ENCODE results near the gene GORASP1. TPM values are rescaled to one million over a fixed set of nuclear protein-coding genes. Genes with fewer than 3 reads are reported as not detected.

Gene GORASP1
- total and polyA plus RNA-seq, 2 of the 8 experiments (the other 6 are each of a cell fraction or from before 2014, with no cell fraction given) = 33.4 to 33.5 TPM

DNA sequence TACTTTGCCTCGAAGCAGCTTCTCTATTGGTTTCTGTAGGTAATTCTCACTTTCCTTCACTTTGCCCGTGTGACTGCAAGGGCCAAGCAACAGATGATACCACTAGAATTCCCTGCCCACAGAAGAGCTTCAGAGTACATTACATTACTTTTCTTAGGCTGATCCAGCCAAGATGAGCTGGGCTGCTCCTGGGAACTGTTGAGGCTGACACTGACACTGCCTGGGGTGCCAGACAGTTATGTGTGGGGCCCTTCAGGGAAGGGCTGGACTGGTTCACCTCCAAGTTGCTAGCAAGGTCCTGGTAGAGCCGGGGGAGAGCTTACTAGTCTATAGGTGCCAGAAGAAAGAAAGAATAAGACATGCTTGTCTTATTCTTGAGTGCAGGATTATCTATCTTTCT, 19.0 kb downstream of the GORASP1 start:
- no peak overlapping the region for H3K4me3 ChIP-seq (ENCODE audit: extremely low read depth in 1 of 4, insufficient read depth in 2 of 4, low read depth in 3 of 4, low read length in 4 of 4)
- H2BK15ac ChIP-seq (ENCODE audit: low read length) = no peak overlapping the region
- H4K5ac ChIP-seq (ENCODE audit: insufficient read length, low read depth, low read length) = no peak overlapping the region
- H2AK5ac ChIP-seq (ENCODE audit: low read depth, low read length) = no peak overlapping the region
- 90% methylated on average over 3 of the region's 3 CpGs; no CpG with 5 or more reads in 1 of the 2 experiments for WGBS, 2 experiments (ENCODE audit: extremely low coverage in 1 of 2, insufficient coverage in 1 of 2, insufficient read length in 1 of 2, insufficient replicate concordance in 2 of 2, low coverage in 1 of 2, low lambda C conversion rate in 2 of 2, missing lambda C conversion rate in 1 of 2)
- H3K23me2 ChIP-seq (ENCODE audit: low read depth, low read length) = no peaks in the 10 kb centered on the region; the same call in 1 of the 2 replicates
- H3K27me3 ChIP-seq (replicated peaks in 1 of 4; ENCODE audit: control insufficient read depth in 3 of 4, extremely low read depth in 1 of 4, insufficient read depth in 3 of 4, low read length in 3 of 4) = no peaks in the 10 kb centered on the region
- no peaks in the 10 kb centered on the region for H3K9me3 ChIP-seq (ENCODE audit: insufficient read depth in 2 of 2, low read depth in 1 of 2, low read length in 1 of 2)
- no peak overlapping the region for H2BK5ac ChIP-seq (ENCODE audit: low read depth, low read length)
- TF ChIP-seq POLR2AphosphoS5 (IDR thresholded peaks at IDR 0.05; ENCODE audit: low read depth, low read length) (no peak), CREB1 (IDR thresholded peaks at IDR 0.05) (no peak)
- H3K18ac ChIP-seq (ENCODE audit: extremely low read depth, low read length) = no peak overlapping the region
- peaks cover 0 to 3% of the 10 kb centered on the region in 2 experiments for H4K20me1 ChIP-seq (replicated peaks in 1 of 2; ENCODE audit: control insufficient read depth in 1 of 2, insufficient read depth in 2 of 2, low read length in 2 of 2)
- DNase-seq (ENCODE audit: low read depth in 1 of 2, low spot score in 2 of 2) (no peak), FAIRE-seq (no peak)
- H3K9ac ChIP-seq (replicated peaks in 1 of 4; ENCODE audit: extremely low read depth in 1 of 4, low read depth in 3 of 4, low read length in 3 of 4) = no peak overlapping the region
- no peak overlapping the region for H3K56ac ChIP-seq (replicated peaks; ENCODE audit: insufficient read length, low read depth, low read length)
- no peaks in the 10 kb centered on the region for H3K79me1 ChIP-seq (ENCODE audit: low read depth, low read length)
- no peak overlapping the region for H3K27ac ChIP-seq (ENCODE audit: low read depth, low read length)
- H3K4ac ChIP-seq (replicated peaks; ENCODE audit: insufficient read length, low read depth, low read length) = no peak overlapping the region
- H3K14ac ChIP-seq (ENCODE audit: insufficient read length) = no peak overlapping the region
- H2BK20ac ChIP-seq (ENCODE audit: low read length) = no peak overlapping the region
- POLR2A ChIA-PET (ENCODE audit: partially characterized antibody) = no interaction called here
- no peaks in the 10 kb centered on the region for H3K79me2 ChIP-seq (ENCODE audit: control insufficient read depth in 1 of 2, insufficient read depth in 2 of 2, low read length in 2 of 2)
- CTCF ChIA-PET (ENCODE audit: partially characterized antibody) = interaction anchor here (0.9 to 2.2 kb wide), 5 partner anchors 11 to 204 kb away, joined by 3 to 6 read pairs (median 5); no protein-coding TSS in a partner anchor
- H4K8ac ChIP-seq (ENCODE audit: extremely low read depth, insufficient read depth, low read length) = no peak overlapping the region
- H3K4me2 ChIP-seq (ENCODE audit: insufficient read depth in 1 of 2, low read depth in 2 of 2, low read length in 2 of 2) = no peak overlapping the region
- H3K4me1 ChIP-seq (replicated peaks in 1 of 4; ENCODE audit: control insufficient read depth in 3 of 4, insufficient read depth in 4 of 4, low read length in 3 of 4) = no peaks in the 10 kb centered on the region
- H2BK12ac ChIP-seq (ENCODE audit: low read depth, low read length) = no peak overlapping the region
- H3K36me3 ChIP-seq (ENCODE audit: control insufficient read depth in 2 of 4, insufficient read depth in 4 of 4, low read length in 3 of 4) = peaks cover 16 to 65% (median 39%) of the 10 kb centered on the region in 4 experiments
- H4K91ac ChIP-seq (replicated peaks; ENCODE audit: insufficient read length, low read length) = no peak overlapping the region
- H2BK120ac ChIP-seq (replicated peaks; ENCODE audit: low read depth, low read length) = no peak overlapping the region
- H2AFZ ChIP-seq (ENCODE audit: low read length) = no peak overlapping the region
- no peak overlapping the region for H3K23ac ChIP-seq (ENCODE audit: insufficient read length)

Data from H1 (cell line).